Keratinocyte (primary cell): Measurements from ENCODE around the gene CNTF. TPM values are rescaled to one million over a fixed set of nuclear protein-coding genes. Genes with fewer than 3 reads are reported as not detected.
A peak's percentile ranks its signal among the peaks of the same experiment; 100 is the strongest.

Experiments used
- DNase-seq: peaks from one replicate; pipeline ENCODE4 v3.0.0-alpha.2; 2011; ENCODE audit warnings: low read depth, missing footprints, low spot score
- FAIRE-seq: peaks from 2 replicates; lab custom pipeline; 2011; peaks lifted over from hg19 to GRCh38; lab: Jason Lieb, UNC
- H2AFZ ChIP-seq: 2 replicates; pipeline ENCODE4 v1.6.0; 2012; ENCODE audit warnings: low read length, control low read depth, inconsistent platforms; ENCODE audit not compliant: control insufficient read depth
- H3K27ac ChIP-seq: 2 replicates; pipeline ENCODE4 v1.5.1; 2011; ENCODE audit warnings: low read length; ENCODE audit not compliant: control insufficient read depth, insufficient read depth
- H3K27me3 ChIP-seq: 3 replicates; pipeline ENCODE4 v1.6.0; 2011; ENCODE audit warnings: low read length; ENCODE audit not compliant: control insufficient read depth, insufficient read depth; ENCODE audit errors: extremely low read depth
- H3K36me3 ChIP-seq, 2 experiments: 2 replicates in 1 of 2; 3 replicates in 1 of 2; pipeline ENCODE4 v1.5.1; 2011; ENCODE audit warnings: low read length in 2 of 2, mild to moderate bottlenecking in 1 of 2; ENCODE audit not compliant: control insufficient read depth in 2 of 2, insufficient read depth in 2 of 2; ENCODE audit errors: extremely low read depth in 1 of 2
- H3K4me1 ChIP-seq: 3 replicates; pipeline ENCODE4 v1.5.1; 2011; ENCODE audit warnings: low read length; ENCODE audit not compliant: control insufficient read depth, insufficient read depth; ENCODE audit errors: extremely low read depth
- H3K4me2 ChIP-seq: 3 replicates; pipeline ENCODE4 v1.6.0; 2011; ENCODE audit warnings: low read depth, low read length; ENCODE audit not compliant: control insufficient read depth, insufficient read depth; ENCODE audit errors: extremely low read depth
- H3K4me3 ChIP-seq, 3 experiments: fragments of 200-600 bp in 1 of 3; sonication (generic) in 1 of 3; 2 replicates in 2 of 3; 3 replicates in 1 of 3; pipeline ENCODE4 v1.5.1; 2011 to 2016; ENCODE audit warnings: low read length in 3 of 3, mild to moderate bottlenecking in 3 of 3, control low read depth in 2 of 3, inconsistent platforms in 1 of 3, low read depth in 1 of 3, mixed read lengths in 1 of 3, mixed run types in 1 of 3, moderate library complexity in 1 of 3; ENCODE audit not compliant: control insufficient read depth in 2 of 3, insufficient read depth in 2 of 3; ENCODE audit errors: extremely low read depth in 1 of 3
- H3K79me2 ChIP-seq: 2 replicates; pipeline ENCODE4 v1.6.0; 2012; ENCODE audit warnings: low read length; ENCODE audit not compliant: control insufficient read depth, insufficient read depth
- H3K9ac ChIP-seq: 3 replicates; pipeline ENCODE4 v1.6.0; 2011; ENCODE audit warnings: low read length; ENCODE audit not compliant: control insufficient read depth, insufficient read depth; ENCODE audit errors: extremely low read depth
- H3K9me1 ChIP-seq: 3 replicates; pipeline ENCODE4 v1.6.0; 2011; ENCODE audit warnings: low read length; ENCODE audit not compliant: control insufficient read depth, insufficient read depth; ENCODE audit errors: extremely low read depth
- H3K9me3 ChIP-seq: 2 replicates; pipeline ENCODE4 v1.5.1; 2012; ENCODE audit warnings: low read depth, low read length; ENCODE audit not compliant: control insufficient read depth
- H4K20me1 ChIP-seq: 3 replicates; pipeline ENCODE4 v1.6.0; 2011; ENCODE audit warnings: low read length; ENCODE audit not compliant: control insufficient read depth, insufficient read depth; ENCODE audit errors: extremely low read depth
- CTCF ChIP-seq, 3 experiments: IDR thresholded peaks in 1 of 3; conservative IDR thresholded peaks in 1 of 3; optimal IDR thresholded peaks in 1 of 3; 2 replicates in 2 of 3; 3 replicates in 1 of 3; pipeline versions ENCODE3 to v1.5.1; 2011; ENCODE audit warnings: low read length in 3 of 3, mild to moderate bottlenecking in 3 of 3, moderate library complexity in 2 of 3, control low read depth in 1 of 3, inconsistent platforms in 1 of 3; ENCODE audit not compliant: insufficient read depth in 2 of 3; ENCODE audit errors: extremely low read depth in 1 of 3
- EZH2 ChIP-seq: IDR thresholded peaks from one replicate; pipeline ENCODE4 v1.6.1; 2012; ENCODE audit warnings: inconsistent platforms, mild to moderate bottlenecking, low read length, moderate library complexity
- dilution Hi-C: fragments of 300-500 bp; cut with MboI; formaldehyde crosslinking; loops from one replicate; pipeline ENCODE4 v1.7.0; 2020; ENCODE audit warnings: low sequenced_read_pairs; ENCODE audit not compliant: extremely low pct_ligation_motif_present
- polyA plus RNA-seq, 5 experiments: library from polyadenylated mRNA; depleted of rRNA in 3 of 5; stranded (reverse) in 3 of 5; stranded (forward) in 1 of 5; unstranded in 1 of 5; fragments of >200 nt; gene quantifications; 1 replicate in 1 of 5; 2 replicates in 3 of 5; 3 replicates in 1 of 5; pipeline versions ENCODE4 v1.2.1 to v1.2.3, GENCODE V29; 2011 to 2012; ENCODE audit warnings: missing spikeins in 2 of 5, low read depth in 1 of 5, low replicate concordance in 1 of 5

Gene CNTF
- polyA plus RNA-seq, 1 donor (not counting 4 experiments of a cell fraction or from before 2014, with no cell fraction given): 1.9 TPM

GRCh38 chr11:58621586-58622262, 741 bp upstream of the CNTF start:
- no peak overlapping the region for H2AFZ ChIP-seq
- H4K20me1 ChIP-seq: no peaks in the 10 kb centered on the region
- DNase-seq (peak; percentile 26), FAIRE-seq (peak; percentile 74)
- H3K4me3 ChIP-seq: peak overlapping the region in 1 of 3 experiments; percentile 5
- H3K4me1 ChIP-seq: peaks cover 42% of the 10 kb centered on the region
- H3K36me3 ChIP-seq: peaks cover 16 to 32% of the 10 kb centered on the region in 2 experiments
- no peaks in the 10 kb centered on the region for H3K27me3 ChIP-seq
- no peaks in the 10 kb centered on the region for H3K9me1 ChIP-seq
- H3K79me2 ChIP-seq: peaks cover 8% of the 10 kb centered on the region
- TF ChIP-seq CTCF (optimal IDR thresholded peaks at IDR 0.05 in 1 of 3, IDR thresholded peaks at IDR 0.05 in 1 of 3, conservative IDR thresholded peaks at IDR 0.05 in 1 of 3; ENCODE audit: extremely low read depth in 1 of 3, insufficient read depth in 2 of 3, low read length in 3 of 3) (no peak), EZH2 (no peak)
- H3K4me2 ChIP-seq: peak overlapping the region; percentile 53
- peak overlapping the region; percentile 44 for H3K27ac ChIP-seq
- no peak overlapping the region for H3K9ac ChIP-seq
- no peaks in the 10 kb centered on the region for H3K9me3 ChIP-seq
- dilution Hi-C loops: no loop called here

- Histone ChIP-seq H4K20me1 (no peaks in the 10 kb centered on the region), H2AFZ (no peak overlapping the region), H3K9me1 (no peaks in the 10 kb centered on the region), H3K27me3 (no peaks in the 10 kb centered on the region), H3K4me3 (no peak overlapping the region), H3K27ac (peak overlapping the region; percentile 68), H3K79me2 (peaks cover 4% of the 10 kb centered on the region), H3K36me3 (peaks cover 4 to 21% of the 10 kb centered on the region in 2 experiments), H3K4me1 (peaks cover 72% of the 10 kb centered on the region), H3K4me2 (no peak overlapping the region), H3K9ac (no peak overlapping the region), H3K9me3 (no peaks in the 10 kb centered on the region)
- TF ChIP-seq CTCF (optimal IDR thresholded peaks at IDR 0.05 in 1 of 3, IDR thresholded peaks at IDR 0.05 in 1 of 3, conservative IDR thresholded peaks at IDR 0.05 in 1 of 3; ENCODE audit: extremely low read depth in 1 of 3, insufficient read depth in 2 of 3, low read length in 3 of 3) (no peak), EZH2 (no peak)
- DNase-seq: no peak
- dilution Hi-C loops: no loop called here
- FAIRE-seq: no peak
Measured at GRCh38 chr11:58625086-58625485, 2.6 kb downstream of the CNTF start.
